ENCODE data around the gene ATP8B4.

The ATP8B4 gene

GRCh38 chr15:50067254-50067653 lies 51.8 kb downstream of the ATP8B4 start:
- Histone ChIP-seq H3K79me2 (ENCODE audit: control insufficient read depth, insufficient read depth, low read length, poor library complexity) (no peaks in the 10 kb centered on the region), H3K9ac (ENCODE audit: low read length) (no peak overlapping the region), H3K79me1 (ENCODE audit: low read length) (no peaks in the 10 kb centered on the region), H4K12ac (ENCODE audit: low read depth, low read length) (no peak overlapping the region), H3K36me3 (ENCODE audit: control insufficient read depth in 1 of 2, insufficient read depth in 2 of 2, low read length in 2 of 2) (no peaks in the 10 kb centered on the region), H2BK5ac (ENCODE audit: low read depth, low read length, poor library complexity) (no peak overlapping the region), H3K4me1 (ENCODE audit: control insufficient read depth in 1 of 2, insufficient read depth in 2 of 2, low read length in 2 of 2) (no peaks in the 10 kb centered on the region), H4K91ac (ENCODE audit: low read depth, low read length) (no peak overlapping the region), H3K4me2 (ENCODE audit: low read length) (no peak overlapping the region), H3K23ac (ENCODE audit: low read length) (no peak overlapping the region), H3K18ac (ENCODE audit: low read length) (no peak overlapping the region), H3K4me3 (ENCODE audit: low read depth, low read length) (no peak overlapping the region), H2AFZ (ENCODE audit: insufficient read depth, low read length, poor library complexity) (no peak overlapping the region), H3K27ac (ENCODE audit: low read depth, low read length) (no peak overlapping the region), H3K14ac (ENCODE audit: low read length) (no peak overlapping the region), H3K27me3 (ENCODE audit: insufficient read depth, low read length) (no peaks in the 10 kb centered on the region), H3K9me3 (ENCODE audit: insufficient read depth, low read depth, low read length) (no peaks in the 10 kb centered on the region), H3K4ac (ENCODE audit: low read depth, low read length) (no peak overlapping the region), H2BK12ac (ENCODE audit: low read length) (no peak overlapping the region), H2AK5ac (ENCODE audit: low read length) (no peak overlapping the region), H4K8ac (ENCODE audit: low read depth, low read length) (no peak overlapping the region), H2BK120ac (ENCODE audit: insufficient read depth, low read length, poor library complexity) (no peak overlapping the region)
- no peak for DNase-seq
- no CpG with 5 or more reads among the region's 1 CpG for WGBS (ENCODE audit: extremely low coverage, insufficient coverage, insufficient read length)

GRCh38 chr15:50066666-50067065 lies 52.4 kb downstream of the ATP8B4 start:
- Histone ChIP-seq H4K8ac (ENCODE audit: low read depth, low read length) (no peak overlapping the region), H2AK5ac (ENCODE audit: low read length) (no peak overlapping the region), H3K79me2 (ENCODE audit: control insufficient read depth, insufficient read depth, low read length, poor library complexity) (no peaks in the 10 kb centered on the region), H3K4ac (ENCODE audit: low read depth, low read length) (no peak overlapping the region), H2BK5ac (ENCODE audit: low read depth, low read length, poor library complexity) (no peak overlapping the region), H2BK12ac (ENCODE audit: low read length) (no peak overlapping the region), H3K14ac (ENCODE audit: low read length) (no peak overlapping the region), H3K79me1 (ENCODE audit: low read length) (no peaks in the 10 kb centered on the region), H2BK120ac (ENCODE audit: insufficient read depth, low read length, poor library complexity) (no peak overlapping the region), H3K18ac (ENCODE audit: low read length) (no peak overlapping the region), H3K27me3 (ENCODE audit: insufficient read depth, low read length) (no peaks in the 10 kb centered on the region), H2AFZ (ENCODE audit: insufficient read depth, low read length, poor library complexity) (no peak overlapping the region), H3K36me3 (ENCODE audit: control insufficient read depth in 1 of 2, insufficient read depth in 2 of 2, low read length in 2 of 2) (no peaks in the 10 kb centered on the region), H3K9me3 (ENCODE audit: insufficient read depth, low read depth, low read length) (no peaks in the 10 kb centered on the region), H4K12ac (ENCODE audit: low read depth, low read length) (no peak overlapping the region), H3K4me3 (ENCODE audit: low read depth, low read length) (no peak overlapping the region), H3K27ac (ENCODE audit: low read depth, low read length) (no peak overlapping the region), H4K91ac (ENCODE audit: low read depth, low read length) (no peak overlapping the region), H3K9ac (ENCODE audit: low read length) (no peak overlapping the region), H3K4me2 (ENCODE audit: low read length) (no peak overlapping the region), H3K4me1 (ENCODE audit: control insufficient read depth in 1 of 2, insufficient read depth in 2 of 2, low read length in 2 of 2) (no peaks in the 10 kb centered on the region), H3K23ac (ENCODE audit: low read length) (no peak overlapping the region)
- WGBS (ENCODE audit: extremely low coverage, insufficient coverage, insufficient read length) = no CpG with 5 or more reads among the region's 4 CpGs
- DNase-seq = no peak

GRCh38 chr15:50066202-50066601 lies 52.8 kb downstream of the ATP8B4 start:
- H2AK5ac ChIP-seq (ENCODE audit: low read length) = no peak overlapping the region
- no peak overlapping the region for H3K14ac ChIP-seq (ENCODE audit: low read length)
- no peak overlapping the region for H3K4ac ChIP-seq (ENCODE audit: low read depth, low read length)
- H3K36me3 ChIP-seq (ENCODE audit: control insufficient read depth in 1 of 2, insufficient read depth in 2 of 2, low read length in 2 of 2) = no peaks in the 10 kb centered on the region
- no peak overlapping the region for H4K91ac ChIP-seq (ENCODE audit: low read depth, low read length)
- no peak overlapping the region for H4K12ac ChIP-seq (ENCODE audit: low read depth, low read length)
- peak; percentile 4 to 39 for DNase-seq
- H3K4me3 ChIP-seq (ENCODE audit: low read depth, low read length) = no peak overlapping the region
- H3K18ac ChIP-seq (ENCODE audit: low read length) = no peak overlapping the region
- no peaks in the 10 kb centered on the region for H3K9me3 ChIP-seq (ENCODE audit: insufficient read depth, low read depth, low read length)
- no peak overlapping the region for H2BK12ac ChIP-seq (ENCODE audit: low read length)
- H3K79me2 ChIP-seq (ENCODE audit: control insufficient read depth, insufficient read depth, low read length, poor library complexity) = no peaks in the 10 kb centered on the region
- H4K8ac ChIP-seq (ENCODE audit: low read depth, low read length) = no peak overlapping the region
- H2AFZ ChIP-seq (ENCODE audit: insufficient read depth, low read length, poor library complexity) = no peak overlapping the region
- H3K4me2 ChIP-seq (ENCODE audit: low read length) = no peak overlapping the region
- H3K27me3 ChIP-seq (ENCODE audit: insufficient read depth, low read length) = no peaks in the 10 kb centered on the region
- no peak overlapping the region for H3K9ac ChIP-seq (ENCODE audit: low read length)
- no CpG with 5 or more reads among the region's 2 CpGs for WGBS (ENCODE audit: extremely low coverage, insufficient coverage, insufficient read length)
- no peak overlapping the region for H2BK120ac ChIP-seq (ENCODE audit: insufficient read depth, low read length, poor library complexity)
- H3K4me1 ChIP-seq (ENCODE audit: control insufficient read depth in 1 of 2, insufficient read depth in 2 of 2, low read length in 2 of 2) = no peaks in the 10 kb centered on the region
- no peak overlapping the region for H3K23ac ChIP-seq (ENCODE audit: low read length)
- no peak overlapping the region for H3K27ac ChIP-seq (ENCODE audit: low read depth, low read length)
- no peak overlapping the region for H2BK5ac ChIP-seq (ENCODE audit: low read depth, low read length, poor library complexity)
- no peaks in the 10 kb centered on the region for H3K79me1 ChIP-seq (ENCODE audit: low read length)

GRCh38 chr15:50065279-50065678 lies 53.8 kb downstream of the ATP8B4 start:
- Histone ChIP-seq H2BK5ac (ENCODE audit: low read depth, low read length, poor library complexity) (no peak overlapping the region), H3K27ac (ENCODE audit: low read depth, low read length) (no peak overlapping the region), H3K4me1 (ENCODE audit: control insufficient read depth in 1 of 2, insufficient read depth in 2 of 2, low read length in 2 of 2) (no peaks in the 10 kb centered on the region), H3K36me3 (ENCODE audit: control insufficient read depth in 1 of 2, insufficient read depth in 2 of 2, low read length in 2 of 2) (no peaks in the 10 kb centered on the region), H3K9me3 (ENCODE audit: insufficient read depth, low read depth, low read length) (no peaks in the 10 kb centered on the region), H3K23ac (ENCODE audit: low read length) (no peak overlapping the region), H2AK5ac (ENCODE audit: low read length) (no peak overlapping the region), H2AFZ (ENCODE audit: insufficient read depth, low read length, poor library complexity) (no peak overlapping the region), H3K9ac (ENCODE audit: low read length) (no peak overlapping the region), H3K4me3 (ENCODE audit: low read depth, low read length) (no peak overlapping the region), H4K8ac (ENCODE audit: low read depth, low read length) (no peak overlapping the region), H3K4ac (ENCODE audit: low read depth, low read length) (no peak overlapping the region), H4K91ac (ENCODE audit: low read depth, low read length) (no peak overlapping the region), H4K12ac (ENCODE audit: low read depth, low read length) (no peak overlapping the region), H3K14ac (ENCODE audit: low read length) (no peak overlapping the region), H3K79me1 (ENCODE audit: low read length) (no peaks in the 10 kb centered on the region), H3K27me3 (ENCODE audit: insufficient read depth, low read length) (no peaks in the 10 kb centered on the region), H2BK120ac (ENCODE audit: insufficient read depth, low read length, poor library complexity) (no peak overlapping the region), H3K18ac (ENCODE audit: low read length) (no peak overlapping the region), H3K4me2 (ENCODE audit: low read length) (no peak overlapping the region), H3K79me2 (ENCODE audit: control insufficient read depth, insufficient read depth, low read length, poor library complexity) (no peaks in the 10 kb centered on the region), H2BK12ac (ENCODE audit: low read length) (no peak overlapping the region)
- no CpG with 5 or more reads among the region's 2 CpGs for WGBS (ENCODE audit: extremely low coverage, insufficient coverage, insufficient read length)
- DNase-seq = peak in 1 of 2 donors; percentile 4
